HUDEP-2 (cell line): ENCODE measurements around the gene WDFY3.
"Not testable (repeated sequence)": the region's sequence is repeated elsewhere in the genome, so short reads cannot be mapped to it uniquely, and the experiment has no call there.

Experiments used
- DNase-seq, 76 experiments: peaks; one replicate each; lab custom pipeline; 2025; ENCODE audit not compliant: unreplicated experiment in 76 of 76; lab: John Stamatoyannopoulos, UW

Gene WDFY3

DNA sequence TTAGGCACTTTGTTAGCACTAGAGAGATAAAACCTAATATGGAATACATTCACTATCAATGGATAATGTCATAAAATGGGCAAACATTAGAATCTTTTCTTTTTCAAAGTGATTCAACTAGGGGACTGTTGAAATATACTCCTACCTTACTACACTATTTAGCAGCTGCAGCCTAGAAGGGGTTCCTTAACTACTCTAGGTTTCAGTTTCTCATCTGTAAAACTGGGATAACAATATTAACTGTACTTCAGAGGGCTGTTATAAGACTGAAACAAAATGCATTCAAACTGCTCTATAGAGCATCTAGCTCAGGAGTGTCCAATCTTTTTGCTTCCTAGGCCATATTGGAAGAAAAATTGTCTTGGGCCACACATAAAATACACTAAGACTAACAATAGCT is 236.1 kb downstream of the WDFY3 start:
- no peak for DNase-seq

DNA sequence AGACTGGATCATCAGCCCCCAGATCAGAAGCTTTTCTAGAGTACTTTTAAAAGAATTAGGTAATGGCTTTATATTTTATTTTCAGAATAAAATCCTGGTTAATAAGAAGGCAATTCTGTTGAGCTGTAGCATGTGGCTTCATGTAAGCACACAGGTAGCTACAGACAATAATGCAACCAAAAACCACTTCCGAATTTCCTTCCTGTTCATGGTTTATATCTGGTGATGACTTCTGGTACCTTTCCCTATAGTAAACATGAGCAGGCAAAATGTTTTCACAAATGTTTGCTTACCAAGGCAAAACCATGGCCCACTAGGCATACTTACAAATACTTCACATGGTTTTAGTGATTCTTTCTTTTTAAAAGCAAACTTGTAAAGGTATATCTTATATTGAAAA is 239.0 kb downstream of the WDFY3 start:
- no peak for DNase-seq

DNA sequence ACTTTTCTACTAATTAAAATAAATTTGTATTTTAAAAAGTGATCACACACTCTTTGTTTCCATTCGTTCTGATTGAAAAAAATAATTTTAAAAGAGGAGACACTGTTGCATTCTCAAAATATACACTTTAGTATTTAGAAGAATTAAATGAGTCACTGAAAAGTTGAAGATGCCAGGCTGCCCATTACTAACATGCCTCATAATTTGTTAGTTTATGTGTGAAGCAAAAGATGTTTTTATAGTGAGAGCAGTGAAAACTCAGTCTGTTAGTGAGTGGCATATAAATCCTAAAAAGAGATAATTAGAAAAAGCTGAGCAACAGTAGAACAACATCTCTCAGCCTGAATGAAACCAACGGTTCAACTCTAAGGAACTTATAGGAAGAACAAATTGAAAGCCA is 240.1 kb downstream of the WDFY3 start:
- DNase-seq, result no peak

DNA sequence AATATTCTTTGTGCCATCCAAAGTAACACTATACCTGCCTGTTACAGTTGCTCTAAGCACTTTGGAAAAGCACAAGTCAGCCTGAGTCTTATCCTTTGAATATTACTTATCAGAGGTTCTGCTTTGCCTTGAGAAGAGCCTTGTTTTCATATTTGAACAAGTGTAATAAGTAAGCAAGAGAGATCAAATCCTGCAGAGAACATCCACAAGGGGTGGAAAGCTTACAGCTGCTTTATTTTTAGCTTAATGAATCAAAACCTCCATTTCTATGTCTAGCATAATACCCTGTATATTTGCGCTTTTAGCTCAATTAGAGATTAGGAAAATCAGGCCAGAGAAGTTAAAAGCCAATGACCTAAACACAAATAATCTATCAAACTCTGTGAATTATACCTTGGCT is 243.8 kb downstream of the WDFY3 start:
- DNase-seq, result no peak

DNA sequence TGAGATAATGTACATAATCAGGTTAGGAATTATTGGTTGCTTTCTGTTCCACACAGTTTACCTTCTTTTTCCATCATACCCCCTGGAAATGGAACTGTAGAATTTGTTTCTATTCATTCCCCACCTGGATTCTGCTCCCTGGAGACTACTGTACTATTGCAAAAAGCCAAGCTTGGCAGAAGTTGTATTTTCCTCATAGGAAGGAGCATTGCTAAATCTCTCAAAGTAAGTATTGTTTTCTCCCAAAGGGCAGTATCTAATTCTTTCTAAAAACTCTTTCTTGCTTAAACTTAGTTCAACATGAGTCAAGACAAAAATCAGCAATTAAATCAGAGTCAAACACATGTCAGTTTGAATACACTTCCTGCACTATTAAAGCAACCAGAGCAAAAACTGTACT is 247.4 kb downstream of the WDFY3 start:
- DNase-seq, result no peak

DNA sequence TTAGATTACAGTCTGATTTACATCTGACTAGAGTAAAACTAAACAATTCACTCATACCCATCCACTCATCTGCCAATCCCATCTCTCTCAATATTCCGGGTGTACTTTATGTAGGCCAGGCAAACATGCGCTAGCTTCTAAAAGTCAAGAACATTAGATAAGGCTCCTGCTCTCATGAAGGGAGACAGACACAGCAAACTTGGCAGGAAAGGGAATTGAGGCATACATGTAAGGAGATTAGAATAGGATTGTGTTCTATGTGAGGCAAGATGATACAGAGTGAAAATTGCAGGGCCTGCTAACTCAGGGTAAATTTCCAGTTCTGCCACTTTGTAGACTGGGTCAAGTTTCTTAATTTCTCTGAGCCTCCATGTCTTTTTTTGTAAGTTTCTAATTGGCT is 247.8 kb downstream of the WDFY3 start:
- DNase-seq, result no peak

DNA sequence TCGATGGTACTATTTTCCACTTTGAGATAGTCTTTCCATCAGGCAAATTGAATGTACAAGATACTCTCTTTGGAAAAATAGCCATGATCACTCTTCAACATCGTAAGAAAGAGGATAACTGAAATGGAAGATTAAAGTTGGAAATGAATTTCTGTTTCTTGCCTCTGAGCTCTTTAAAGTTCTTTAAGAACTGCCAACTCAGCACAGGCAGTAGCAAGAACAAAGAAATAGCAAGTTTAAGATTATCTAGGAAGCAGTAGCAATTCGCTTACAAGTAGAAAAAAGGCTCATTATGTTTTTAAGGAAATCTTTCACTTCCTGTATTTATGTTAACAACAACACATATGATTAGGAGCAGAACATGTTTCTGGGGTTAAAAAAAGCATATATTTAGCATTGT is 255.9 kb downstream of the WDFY3 start:
- DNase-seq, result no peak

DNA sequence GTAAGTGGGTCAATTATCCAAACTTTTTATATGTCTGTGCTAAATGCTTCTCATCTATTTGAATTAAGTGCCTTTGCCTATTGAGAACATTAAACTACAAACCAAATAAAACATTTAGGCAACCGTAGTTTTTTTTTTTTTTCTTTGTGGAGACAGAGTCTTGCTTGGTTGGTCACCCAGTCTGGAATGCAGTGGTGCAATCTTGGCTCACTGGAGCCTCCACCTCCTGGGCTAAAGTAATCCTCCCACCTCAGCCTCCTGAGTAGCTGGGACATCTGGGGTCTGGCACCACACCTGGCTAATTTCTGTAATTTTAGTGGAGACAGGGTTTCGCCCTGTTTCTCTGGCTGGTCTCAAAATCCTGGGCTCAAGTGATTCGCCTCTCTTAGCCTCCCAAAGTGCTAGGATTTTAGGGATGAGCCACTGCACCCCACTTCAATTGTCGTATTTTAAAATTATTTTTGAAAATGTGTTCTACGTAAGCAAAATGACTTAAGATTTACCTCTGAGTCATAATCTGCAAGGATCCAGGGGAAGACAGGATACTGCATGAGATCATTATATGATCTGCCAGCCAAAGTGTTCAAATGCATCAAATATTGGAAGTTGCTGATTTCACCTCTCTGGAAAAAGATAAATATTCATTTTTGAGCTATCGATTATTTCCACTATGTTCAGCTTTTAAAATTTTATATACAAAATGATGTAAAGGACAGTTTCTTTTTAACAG is 257.9 kb downstream of the WDFY3 start:
- no peak for DNase-seq

DNA sequence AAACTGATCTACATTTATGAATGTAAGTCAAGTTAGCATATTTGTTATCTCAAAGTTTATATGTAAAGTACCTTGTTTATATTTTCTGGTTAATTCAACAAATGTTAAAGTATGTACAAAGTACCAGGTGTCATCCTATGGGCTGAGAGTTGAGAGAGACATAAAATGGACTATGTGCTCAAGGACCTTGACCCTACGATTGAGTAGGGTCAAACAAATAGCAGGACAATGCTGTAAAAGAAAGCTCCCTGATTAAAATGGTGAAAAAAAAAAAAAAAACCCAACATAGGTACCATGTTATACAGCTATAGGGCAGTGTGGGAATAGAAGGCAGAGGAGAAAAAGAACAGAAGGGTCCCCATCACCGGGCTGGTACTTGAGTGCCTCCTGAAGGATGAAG is 260.2 kb downstream of the WDFY3 start:
- DNase-seq, result no peak

DNA sequence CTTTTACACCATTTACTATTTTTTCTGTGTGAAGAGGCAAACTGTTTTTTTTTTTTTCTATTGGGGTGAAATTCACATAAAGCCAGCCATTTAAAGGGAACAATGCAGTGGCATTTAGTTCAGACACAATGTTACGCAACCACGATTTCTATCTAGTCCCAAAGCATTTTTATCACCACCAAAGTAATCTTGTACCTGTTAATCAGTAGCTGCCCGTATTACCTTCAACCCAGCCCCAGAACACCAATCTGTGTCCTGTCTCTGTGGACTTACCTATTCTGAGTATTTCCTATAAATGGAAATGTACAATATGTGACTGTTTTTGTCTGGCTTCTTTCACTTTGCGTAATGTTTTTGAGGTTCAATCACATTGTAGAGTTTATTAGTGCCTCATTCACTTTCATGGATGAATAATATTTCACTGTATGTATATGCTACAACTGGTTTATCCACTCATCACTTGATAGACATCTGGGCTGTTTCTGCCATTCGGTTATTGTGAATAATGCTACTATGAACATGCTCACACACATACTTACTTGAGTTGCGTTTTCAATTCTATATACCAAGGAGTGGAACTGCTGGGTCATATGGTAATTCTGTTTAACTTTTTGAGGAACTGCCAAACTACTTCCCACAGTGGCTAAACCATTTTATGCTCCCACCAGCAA is 267.4 kb downstream of the WDFY3 start:
- DNase-seq, result no peak

DNA sequence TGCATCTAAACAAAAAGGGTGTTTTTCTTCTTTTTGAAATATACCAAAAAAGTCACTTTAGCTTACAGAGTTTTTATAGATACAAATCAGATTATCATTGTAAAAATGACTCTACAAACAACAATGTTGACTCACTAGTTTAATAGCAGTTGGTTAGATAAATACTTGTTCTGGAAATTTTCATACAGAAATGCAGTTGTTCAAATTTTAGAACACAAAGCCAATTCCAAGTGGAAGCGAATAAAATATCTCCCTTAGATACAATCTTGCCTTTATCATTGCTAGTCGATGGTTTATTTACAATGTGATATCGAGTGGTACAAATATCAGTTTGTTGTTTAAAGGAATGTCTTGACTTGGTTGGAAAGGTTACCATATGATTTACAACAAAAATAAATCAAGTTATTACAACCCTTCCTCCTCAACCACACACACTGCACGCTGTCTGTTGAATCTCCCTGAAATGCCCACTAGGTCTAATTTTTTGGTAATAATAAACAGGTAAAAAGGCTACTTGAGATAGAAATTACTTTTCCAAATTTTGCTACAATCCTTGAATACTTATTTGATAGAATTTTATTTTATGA is 268.8 kb downstream of the WDFY3 start:
- no peak for DNase-seq

DNA sequence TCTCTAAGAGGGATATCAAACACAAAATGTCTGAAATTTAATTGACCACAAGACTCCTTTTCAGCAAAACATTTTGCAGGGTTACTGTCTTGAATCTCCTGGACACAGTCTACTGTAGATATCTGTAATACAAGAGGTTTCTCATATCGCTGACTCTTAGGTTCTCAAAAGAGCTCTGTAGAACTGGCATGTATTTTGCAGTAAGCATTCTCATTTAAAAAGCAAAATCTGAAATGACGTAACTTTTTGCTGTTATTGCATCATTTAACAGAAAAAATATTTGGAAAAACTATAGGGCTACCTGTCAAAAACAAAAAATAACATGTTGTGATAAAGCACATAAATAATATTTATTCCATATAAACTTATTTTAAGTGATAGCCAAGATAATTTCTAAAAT is 269.3 kb downstream of the WDFY3 start:
- no peak for DNase-seq

DNA sequence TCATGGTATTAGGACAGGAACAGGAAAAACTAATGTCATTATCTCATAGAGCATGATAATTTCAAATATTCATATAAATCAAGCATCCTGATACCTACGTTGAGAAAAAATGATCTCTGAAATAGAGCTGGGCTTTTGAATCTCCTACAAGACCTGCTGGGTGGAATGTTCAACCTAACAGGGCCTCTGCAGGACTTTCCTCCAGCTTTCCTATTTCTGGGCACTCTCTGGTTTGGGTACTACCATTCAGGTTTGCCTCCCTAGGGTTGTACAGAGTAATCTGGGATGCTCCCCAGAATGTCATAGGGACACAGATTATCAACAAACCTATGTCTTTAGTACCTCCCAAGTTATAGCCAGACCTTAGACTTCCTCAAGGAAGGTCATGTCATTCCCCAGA is 274.7 kb downstream of the WDFY3 start:
- no peak for DNase-seq

DNA sequence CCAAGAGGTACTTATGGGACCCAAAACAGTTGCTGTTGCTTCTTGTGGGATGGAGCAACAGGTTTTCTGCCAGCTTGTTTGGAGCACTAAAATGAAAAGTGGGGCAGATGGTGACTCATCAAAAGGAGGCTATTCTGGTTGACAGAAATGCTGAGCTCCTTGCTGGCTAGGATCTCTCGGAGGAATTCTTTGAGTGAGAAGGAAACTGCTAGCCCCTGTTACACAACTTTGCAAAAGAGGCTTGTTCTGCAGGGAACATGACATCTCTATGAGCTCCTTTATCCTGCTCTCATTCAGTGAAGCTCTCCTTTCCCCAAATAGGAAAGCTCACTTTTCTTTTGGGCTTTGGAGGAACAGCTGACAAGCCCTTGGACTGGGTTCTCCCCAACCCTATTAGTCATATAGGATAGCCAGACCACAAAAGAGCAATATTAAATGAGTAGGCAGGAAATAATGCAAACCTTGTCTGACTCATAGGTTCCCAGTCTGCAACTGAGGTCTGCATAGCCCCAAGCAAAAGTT is 275.3 kb downstream of the WDFY3 start:
- DNase-seq, result no peak

DNA sequence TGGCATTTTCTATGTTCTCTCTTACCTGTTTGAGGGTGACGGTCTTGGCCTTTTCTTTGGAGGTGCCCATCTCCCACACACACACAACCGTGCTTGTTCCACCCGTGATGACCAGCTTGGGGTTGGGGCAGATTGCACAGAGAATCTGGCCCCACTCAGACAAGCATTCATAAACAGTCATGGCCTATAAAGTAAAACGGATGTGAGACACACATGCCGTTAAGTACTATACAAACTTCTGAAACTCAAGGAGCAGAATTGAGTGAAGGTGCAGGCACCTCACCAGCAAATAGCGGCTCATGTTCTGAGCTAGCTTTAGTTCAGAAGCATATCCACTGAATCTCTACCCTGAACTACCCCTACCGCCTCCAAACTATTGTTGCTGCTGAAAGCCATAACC is 276.0 kb downstream of the WDFY3 start:
- DNase-seq, result no peak

DNA sequence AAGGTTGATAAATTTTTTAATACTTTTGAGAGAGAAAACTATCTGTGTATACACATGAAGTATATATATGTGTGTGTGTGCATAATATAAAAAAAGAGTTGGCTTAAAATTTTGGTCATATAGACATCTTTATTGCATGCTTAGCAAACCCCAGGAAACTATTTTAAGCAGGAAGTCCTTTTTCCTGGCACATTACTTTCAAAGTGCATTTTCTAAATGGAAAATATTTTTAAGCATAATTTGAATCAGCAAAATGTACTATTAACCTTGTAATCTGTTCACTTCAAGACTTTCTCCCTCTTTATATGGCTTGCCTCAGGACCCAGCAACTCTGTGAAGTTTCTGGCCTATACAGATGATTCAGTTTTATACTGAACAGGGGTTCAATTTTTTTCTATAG is 277.3 kb downstream of the WDFY3 start:
- DNase-seq, result no peak

DNA sequence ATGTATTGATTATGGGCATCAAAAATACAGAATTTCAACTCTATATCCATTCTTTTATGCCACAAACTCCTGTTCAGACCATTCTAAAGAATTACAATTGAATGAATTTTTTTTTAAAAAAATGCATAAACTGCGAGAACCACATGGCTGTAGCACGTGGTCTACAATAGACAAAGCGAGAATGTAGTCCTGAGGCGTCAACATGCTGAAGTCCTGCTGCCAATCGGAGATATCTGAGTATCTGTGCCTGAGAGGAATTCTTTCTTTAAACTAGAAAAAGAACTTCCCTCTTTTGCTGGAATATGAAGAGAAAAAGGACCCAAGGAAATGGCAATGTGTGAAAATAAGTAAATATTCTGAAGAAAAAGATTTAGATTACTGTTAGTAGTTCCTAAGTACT is 277.9 kb downstream of the WDFY3 start:
- no peak for DNase-seq

DNA sequence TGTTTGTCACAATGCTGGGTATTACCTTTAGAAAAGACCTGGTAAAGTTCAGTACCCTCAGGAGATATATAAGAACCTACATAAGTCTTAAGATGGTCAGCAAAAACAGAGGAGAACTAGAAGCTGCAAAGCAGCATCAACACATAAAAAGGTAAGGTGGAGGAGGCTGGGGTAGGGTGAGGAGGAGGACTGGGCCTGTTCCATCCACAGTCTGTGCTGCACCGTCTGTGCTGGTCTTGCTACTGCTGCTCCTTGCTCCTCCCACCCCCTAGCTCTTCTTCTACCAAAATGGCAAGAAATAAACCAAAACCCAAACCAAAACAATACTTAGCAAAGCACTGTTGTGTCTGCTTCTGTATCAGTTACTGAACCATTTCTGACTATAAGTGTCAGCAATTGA is 281.4 kb downstream of the WDFY3 start:
- DNase-seq, result no peak

DNA sequence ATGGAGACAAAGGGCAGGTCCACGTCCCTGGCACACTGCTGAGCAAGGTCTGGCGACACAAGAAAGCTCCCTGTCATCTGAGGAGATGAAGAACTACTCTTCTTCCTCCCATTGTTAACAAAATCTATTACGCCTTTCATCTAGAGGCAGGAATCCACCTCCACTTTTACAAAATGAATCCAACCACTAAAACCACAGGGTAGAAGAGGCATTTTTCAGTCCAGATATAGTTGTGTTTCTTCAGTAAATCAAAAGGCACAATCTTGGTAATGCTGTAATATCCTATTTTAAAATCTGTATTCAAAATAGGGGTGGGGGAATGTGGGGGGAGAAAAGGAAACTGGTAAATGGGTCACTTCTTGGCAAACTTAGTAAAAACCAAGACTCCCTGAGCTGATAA is 282.1 kb downstream of the WDFY3 start:
- DNase-seq, result no peak

DNA sequence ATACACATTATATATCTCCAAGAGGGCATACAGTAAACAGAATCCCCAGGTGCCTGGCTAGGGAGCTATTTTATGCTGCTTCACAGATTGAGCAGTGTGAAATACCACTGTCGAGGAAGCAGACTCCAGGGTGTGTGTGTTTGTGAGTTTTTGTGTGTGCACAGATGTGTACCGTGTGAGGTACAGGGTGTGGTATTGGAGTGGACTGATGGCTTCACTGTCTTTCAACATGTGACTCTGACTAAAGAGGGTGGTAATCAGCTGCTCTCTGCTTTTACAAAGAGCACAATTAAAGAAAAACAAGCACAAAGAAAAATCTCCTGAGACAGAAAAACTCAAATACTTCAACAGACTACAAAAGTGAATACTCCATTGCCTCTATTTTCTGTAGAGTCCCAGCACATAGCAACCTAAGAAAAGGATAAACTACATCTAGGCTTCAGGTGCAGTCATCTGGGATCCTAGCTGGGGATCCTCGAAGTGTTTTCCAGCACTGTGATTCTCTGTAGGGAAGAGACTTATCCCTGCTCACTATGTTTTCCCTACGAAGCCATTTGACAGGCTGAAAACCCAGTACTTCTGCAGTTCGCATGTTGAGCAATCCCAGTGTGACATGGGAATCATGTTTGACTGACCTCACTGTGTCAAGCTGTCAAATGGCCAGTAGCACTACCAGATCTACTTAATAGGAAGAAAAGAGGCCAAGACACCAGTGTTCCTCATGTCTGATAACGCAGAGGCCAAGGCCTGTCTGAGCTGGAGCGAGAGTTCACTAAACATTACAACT is 283.2 kb downstream of the WDFY3 start:
- no peak for DNase-seq

DNA sequence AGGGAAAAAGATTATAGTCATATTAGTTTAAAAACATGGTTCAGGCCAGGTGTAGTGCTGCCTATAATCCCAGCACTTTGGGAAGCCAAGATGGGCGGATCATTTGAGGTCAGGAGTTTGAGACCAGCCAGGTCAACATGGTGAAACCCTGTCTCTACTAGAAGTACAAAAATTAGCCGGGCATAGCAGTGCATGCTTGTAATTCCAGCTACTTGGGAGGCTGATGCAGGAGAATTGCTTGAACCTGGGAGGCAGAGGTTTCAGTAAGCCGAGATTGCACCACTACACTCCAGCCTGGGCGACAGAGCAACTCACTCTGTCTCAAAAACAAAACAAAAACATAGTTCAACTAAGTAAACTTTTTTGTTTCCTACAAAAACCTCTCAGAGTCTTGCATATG is 283.8 kb downstream of the WDFY3 start:
- not testable (repeated sequence) for DNase-seq
